HepG2 (cell line): Measurements from ENCODE around the gene CIROP. TPM values are rescaled to one million over a fixed set of nuclear protein-coding genes. Genes with fewer than 3 reads are reported as not detected.

Experiments used
- ELF1 ChIP-seq: sonication (generic); formaldehyde crosslinking; IDR thresholded peaks from 2 replicates; pipeline ENCODE4 v1.4.0; 2020; ENCODE audit warnings: missing genetic modification reagents
- EP300 ChIP-seq, 3 experiments: sonication (generic) in 1 of 3; formaldehyde crosslinking in 1 of 3; IDR thresholded peaks; 2 replicates each; pipeline versions ENCODE4 v1.5.1 to v1.6.1; 2011 to 2020; ENCODE audit warnings: low read depth in 2 of 3, low read length in 2 of 3, borderline replicate concordance in 1 of 3, improper control_type of control experiment in 1 of 3, mild to moderate bottlenecking in 1 of 3, missing genetic modification reagents in 1 of 3, moderate library complexity in 1 of 3
- ETV5 ChIP-seq: IDR thresholded peaks from 2 replicates; pipeline ENCODE4 v1.6.1; 2018; ENCODE audit warnings: missing biosample characterization, missing genetic modification reagents, inconsistent platforms, borderline replicate concordance
- FOXA1 ChIP-seq, 2 experiments: fragments of 450-650 bp in 1 of 2; sonication (generic) in 1 of 2; formaldehyde crosslinking in 1 of 2; IDR thresholded peaks; 2 replicates each; pipeline versions ENCODE4 v1.4.0 to v1.6.1; 2016 to 2020; ENCODE audit warnings: missing genetic modification reagents in 1 of 2
- LBX2 ChIP-seq: sonication (generic); formaldehyde crosslinking; IDR thresholded peaks from 2 replicates; pipeline ENCODE4 v1.5.0; 2020; ENCODE audit warnings: missing genetic modification reagents, mild to moderate bottlenecking, borderline replicate concordance
- NCOA1 ChIP-seq: sonication (generic); formaldehyde crosslinking; IDR thresholded peaks from 2 replicates; pipeline ENCODE4 v1.9.0; 2021; ENCODE audit warnings: missing genetic modification reagents
- NR2F6 ChIP-seq, 2 experiments: IDR thresholded peaks; 2 replicates each; pipeline ENCODE4 v1.6.1; 2016; ENCODE audit warnings: antibody characterized with exemption in 1 of 2, mild to moderate bottlenecking in 1 of 2
- PCBP1 ChIP-seq: fragments of 200-400 bp; formaldehyde crosslinking; IDR thresholded peaks from 2 replicates; pipeline ENCODE4 v1.6.1; 2017; ENCODE audit warnings: mild to moderate bottlenecking, low read depth, low read length, borderline replicate concordance
- SP4 ChIP-seq: sonication (generic); formaldehyde crosslinking; IDR thresholded peaks from 2 replicates; pipeline ENCODE4 v1.8.1; 2023; ENCODE audit warnings: mild to moderate bottlenecking, missing genetic modification reagents
- SP5 ChIP-seq: IDR thresholded peaks from 2 replicates; pipeline ENCODE4 v1.6.1; 2016; ENCODE audit warnings: low read depth, borderline replicate concordance
- STAT5B ChIP-seq: sonication (generic); formaldehyde crosslinking; IDR thresholded peaks from 2 replicates; pipeline ENCODE4 v1.4.0; 2020; ENCODE audit warnings: missing genetic modification reagents
- TBX2 ChIP-seq: sonication (generic); formaldehyde crosslinking; IDR thresholded peaks from 2 replicates; pipeline ENCODE4 v1.5.0; 2020; ENCODE audit warnings: missing genetic modification reagents, mild to moderate bottlenecking, borderline replicate concordance
- TEAD2 ChIP-seq: sonication (generic); formaldehyde crosslinking; IDR thresholded peaks from 2 replicates; pipeline ENCODE4 v1.9.0; 2021; ENCODE audit warnings: missing genetic modification reagents
- XRCC5 ChIP-seq: fragments of 200-400 bp; formaldehyde crosslinking; optimal IDR thresholded peaks from 2 replicates; pipeline ENCODE3; 2017; ENCODE audit warnings: mild to moderate bottlenecking, low read length
- ZBTB37 ChIP-seq: sonication (generic); formaldehyde crosslinking; IDR thresholded peaks from 2 replicates; pipeline ENCODE4 v1.4.0; 2020; ENCODE audit warnings: mild to moderate bottlenecking, missing genetic modification reagents
- ZHX1 ChIP-seq: sonication (generic); formaldehyde crosslinking; IDR thresholded peaks from 2 replicates; pipeline ENCODE4 v1.8.1; 2022; ENCODE audit warnings: low read depth, mild to moderate bottlenecking, missing genetic modification reagents
- ZNF160 ChIP-seq: sonication (generic); formaldehyde crosslinking; IDR thresholded peaks from 2 replicates; pipeline ENCODE4 v1.8.0; 2022; ENCODE audit warnings: mild to moderate bottlenecking, inconsistent platforms, missing genetic modification reagents
- ZNF230 ChIP-seq: sonication (generic); formaldehyde crosslinking; IDR thresholded peaks from 2 replicates; pipeline ENCODE4 v1.4.0; 2020; ENCODE audit warnings: mild to moderate bottlenecking, missing genetic modification reagents
- ZNF567 ChIP-seq: sonication (generic); formaldehyde crosslinking; IDR thresholded peaks from 2 replicates; pipeline ENCODE4 v1.8.1; 2023; ENCODE audit warnings: mild to moderate bottlenecking, missing genetic modification reagents, borderline replicate concordance
- ZNF7 ChIP-seq: IDR thresholded peaks from 2 replicates; pipeline ENCODE4 v1.6.1; 2016; ENCODE audit warnings: missing biosample characterization, missing genetic modification reagents
- ZNF770 ChIP-seq: sonication (generic); formaldehyde crosslinking; IDR thresholded peaks from 2 replicates; pipeline ENCODE4 v1.5.0; 2020; ENCODE audit warnings: mild to moderate bottlenecking, missing genetic modification reagents
- ZNF816 ChIP-seq: sonication (generic); formaldehyde crosslinking; IDR thresholded peaks from 2 replicates; pipeline ENCODE4 v1.8.0; 2022; ENCODE audit warnings: missing genetic modification reagents, mild to moderate bottlenecking, borderline replicate concordance
- polyA plus RNA-seq, 8 experiments: library from polyadenylated mRNA; depleted of rRNA in 3 of 8; stranded (reverse) in 7 of 8; unstranded in 1 of 8; fragments of >200 nt; fragmentation: Illumina TruSeq in 4 of 8; extraction: Trizol in 4 of 8; gene quantifications; 2 replicates each; pipeline versions ENCODE4 v1.2.1 to v1.2.3, GENCODE V29; 2011 to 2016; ENCODE audit warnings: low read depth in 4 of 8, missing spikeins in 1 of 8, mixed read lengths in 1 of 8; ENCODE audit not compliant: insufficient read depth in 1 of 8
- total RNA-seq, 5 experiments: library from RNA; depleted of rRNA; stranded (reverse); fragments of >200 nt; fragmentation: Illumina TruSeq; extraction: Trizol; gene quantifications; 2 replicates each; pipeline ENCODE4 v1.2.3, GENCODE V29; 2016; ENCODE audit warnings: low read depth in 1 of 5

Gene CIROP
- total and polyA plus RNA-seq, 2 of the 13 experiments (the other 11 are each of a cell fraction or from before 2014, with no cell fraction given): 0.07 TPM; not detected in 1

GRCh38 chr14:23056145-23056955 is 48.4 kb downstream of the CIROP start (continued):
- TF ChIP-seq ZNF230 (CRISPR knock-in tag): no peak
- 0 out of 2 replicates have a peak, but pooled peaks have one; percentile 16 for TF ChIP-seq LBX2 (CRISPR knock-in tag)
- no peak for TF ChIP-seq ZHX1 (CRISPR knock-in tag)
- TF ChIP-seq ZBTB37 (CRISPR knock-in tag): no peak
- TF ChIP-seq TEAD2: no peak
- TF ChIP-seq TBX2 (CRISPR knock-in tag): no peak
- 0 out of 2 replicates have a peak, but pooled peaks have one; percentile 24 for TF ChIP-seq ELF1
- TF ChIP-seq SP5: 0 out of 2 replicates have a peak, but pooled peaks have one; percentile 26
- TF ChIP-seq ZNF160 (CRISPR knock-in tag): no peak
- TF ChIP-seq ETV5 (CRISPR knock-in tag): no peak; the same call in 1 of the 2 replicates
- TF ChIP-seq ZNF7 (CRISPR knock-in tag): no peak
- TF ChIP-seq NR2F6 (IDR thresholded peaks at IDR 0.05): no peak; the same call in 1 of the 2 replicates
- TF ChIP-seq NR2F6 (CRISPR knock-in tag; IDR thresholded peaks at IDR 0.05): peak; percentile 26; the same call in 1 of the 2 replicates
- peak; percentile 100 for TF ChIP-seq XRCC5
- peak; percentile 47; the same call in 1 of the 2 replicates for TF ChIP-seq ZNF770
- no peak for TF ChIP-seq NCOA1 (CRISPR knock-in tag)
- peak; percentile 90; the same call in 1 of the 2 replicates for TF ChIP-seq ZNF567 (CRISPR knock-in tag)
- TF ChIP-seq FOXA1 (IDR thresholded peaks at IDR 0.05): no peak
- 0 out of 2 replicates have a peak, but pooled peaks have one; percentile 15 for TF ChIP-seq FOXA1 (CRISPR knock-in tag; IDR thresholded peaks at IDR 0.05)
- peak in 1 of 2 experiments; percentile 32; a peak in 1 of 4 replicates for TF ChIP-seq EP300 (IDR thresholded peaks at IDR 0.05; ENCODE audit: low read depth in 2 of 2, low read length in 2 of 2)
- TF ChIP-seq EP300 (CRISPR knock-in tag; IDR thresholded peaks at IDR 0.05; ENCODE audit: borderline replicate concordance): 0 out of 2 replicates have a peak, but pooled peaks have one; percentile 37
- peak; percentile 68; the same call in 1 of the 2 replicates for TF ChIP-seq STAT5B (CRISPR knock-in tag)
- TF ChIP-seq SP4 (CRISPR knock-in tag): no peak
- TF ChIP-seq PCBP1: no peak
- no peak for TF ChIP-seq ZNF816 (CRISPR knock-in tag)
